GM11168 (cell line): ENCODE measurements around the gene EIF3B.
"Not testable (repeated sequence)": the region's sequence is repeated elsewhere in the genome, so short reads cannot be mapped to it uniquely, and the experiment has no call there.

Experiments
- in situ Hi-C: fragments of 300-500 bp; cut with MboI; formaldehyde crosslinking; loops from one replicate; pipeline ENCODE4 v1.12.0; 2022; ENCODE audit warnings: low sequenced_read_pairs; ENCODE audit not compliant: unreplicated experiment

EIF3B gene

GRCh38 chr7:2354186-2354938, at the start of gene EIF3B:
Gene EIF3B (plus strand): TSS chr7:2354827. CDS start chr7:2354922, 95 bp downstream.
- in situ Hi-C loops = loop anchor here (10.0 kb wide), 1 partner anchor 780 kb away; the partner anchor contains the start of gene PSMG3

- in situ Hi-C loops = not testable (repeated sequence)
These were observed 49.4 kb upstream of the EIF3B start for GRCh38 chr7:2305258-2305657.

GRCh38 chr7:2306688-2307087, 47.9 kb upstream of the EIF3B start:
- in situ Hi-C loops = no loop called here

- in situ Hi-C loops = no loop called here
These were observed 46.9 kb upstream of the EIF3B start for GRCh38 chr7:2307690-2308107.

- in situ Hi-C loops = no loop called here
These were observed 44.7 kb upstream of the EIF3B start for GRCh38 chr7:2309889-2310331.

GRCh38 chr7:2312267-2312929, 42.2 kb upstream of the EIF3B start:
- in situ Hi-C loops = no loop called here

- in situ Hi-C loops = no loop called here
These were observed 41.0 kb upstream of the EIF3B start for GRCh38 chr7:2313450-2314208.

GRCh38 chr7:2314209-2314955, 40.2 kb upstream of the EIF3B start, which contains the start of gene SNX8:
Gene SNX8 (minus strand): TSS chr7:2314441. CDS start chr7:2314421, 20 bp downstream.
- in situ Hi-C loops = no loop called here

GRCh38 chr7:2314956-2315530, 39.6 kb upstream of the EIF3B start:
- in situ Hi-C loops = not testable (repeated sequence)

- in situ Hi-C loops = no loop called here
These were observed 38.8 kb upstream of the EIF3B start for GRCh38 chr7:2315787-2316186.

- in situ Hi-C loops = no loop called here
These were observed 38.0 kb upstream of the EIF3B start for GRCh38 chr7:2316578-2316977.

- in situ Hi-C loops = no loop called here
These were observed 36.9 kb upstream of the EIF3B start for GRCh38 chr7:2317556-2318293.

GRCh38 chr7:2321020-2321419, 33.6 kb upstream of the EIF3B start:
- in situ Hi-C loops = no loop called here

- in situ Hi-C loops = loop anchor here (25.0 kb wide), 1 partner anchor 213 kb away; no protein-coding TSS in a partner anchor
These were observed 29.5 kb upstream of the EIF3B start for GRCh38 chr7:2325162-2325561.

- in situ Hi-C loops = loop anchor here (25.0 kb wide), 1 partner anchor 215 kb away; no protein-coding TSS in a partner anchor
These were observed 27.7 kb upstream of the EIF3B start for GRCh38 chr7:2326951-2327350.

GRCh38 chr7:2330493-2330892, 24.1 kb upstream of the EIF3B start:
- in situ Hi-C loops = loop anchor here (25.0 kb wide), 1 partner anchor 218 kb away; no protein-coding TSS in a partner anchor

GRCh38 chr7:2331707-2332106, 22.9 kb upstream of the EIF3B start:
- in situ Hi-C loops = loop anchor here (25.0 kb wide), 1 partner anchor 219 kb away; no protein-coding TSS in a partner anchor

GRCh38 chr7:2332606-2333231, 21.9 kb upstream of the EIF3B start:
- in situ Hi-C loops = loop anchor here (25.0 kb wide), 1 partner anchor 220 kb away; no protein-coding TSS in a partner anchor
